Activated CD4-positive, alpha-beta T cell treated with anti-CD3 and anti-CD28 coated beads, Interleukin-2, amount 50 U/mL, for 24 hours (primary cell): ENCODE measurements around the gene UQCC2.

Experiments used
- DNase-seq, 2 donors: peaks; one replicate each; pipeline ENCODE4 v3.0.0-alpha.2; 2020; ENCODE audit warnings: low read depth in 1 of 2, low spot score in 1 of 2

Gene UQCC2

GRCh38 chr6:33711140-33712129 is at the start of gene UQCC2:
Gene UQCC2 (minus strand): TSS chr6:33711700. CDS start chr6:33711686, 14 bp downstream.
- peak; percentile 95 to 96 for DNase-seq

DNA sequence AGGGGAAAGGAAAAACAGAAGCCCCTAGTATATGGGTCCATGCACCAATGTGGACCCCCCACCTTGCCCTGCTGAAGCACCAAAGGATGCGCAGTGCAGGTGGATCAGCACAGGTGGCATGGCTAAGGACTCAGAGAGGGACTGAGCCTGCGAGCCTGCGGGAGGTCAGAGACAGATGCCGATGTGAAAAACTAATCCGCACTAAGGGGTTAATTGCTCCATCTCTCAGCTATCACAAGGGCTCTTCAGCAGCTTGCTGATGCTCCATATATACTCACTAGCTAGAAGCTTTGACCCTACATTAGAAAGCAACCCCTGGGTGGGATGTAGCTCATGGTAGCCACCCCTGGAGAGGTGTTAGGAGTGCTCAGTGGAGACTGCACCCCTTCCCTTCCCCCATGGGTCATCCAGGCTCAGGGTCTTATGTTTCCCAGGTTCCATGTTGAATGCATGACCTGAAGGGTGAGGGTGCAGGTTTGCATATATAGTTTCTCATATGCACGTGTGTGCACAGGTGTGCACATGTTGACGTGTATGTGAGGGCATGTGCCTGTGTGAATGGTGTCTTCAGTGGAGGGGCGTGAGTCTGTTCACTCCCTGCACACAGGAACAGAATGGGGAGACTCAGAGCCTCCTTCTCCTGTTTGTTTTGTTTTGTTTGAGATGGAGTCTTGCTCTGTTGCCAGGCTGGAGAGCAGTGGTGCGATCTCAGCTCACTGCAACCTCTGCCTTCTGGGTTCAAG is 48.6 kb upstream of the UQCC2 start:
- no peak for DNase-seq

DNA sequence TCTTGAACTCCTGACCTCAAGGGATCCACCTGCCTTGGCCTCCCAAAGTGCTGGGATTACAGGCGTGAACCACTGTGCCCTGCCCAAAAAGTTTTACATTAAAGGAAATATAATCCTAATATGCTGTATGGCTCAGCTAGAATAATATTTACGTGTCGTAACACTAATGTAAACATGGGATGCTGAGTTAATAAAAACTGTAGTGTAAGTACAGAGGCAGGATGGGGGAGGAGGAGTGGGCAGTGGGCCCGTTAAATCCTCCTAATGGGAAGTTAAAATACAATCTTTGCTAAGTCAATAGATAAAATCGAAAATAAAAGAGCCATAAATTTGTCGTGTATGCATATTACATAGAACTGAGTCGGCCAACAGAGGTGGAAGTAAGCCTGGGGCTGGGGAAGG is 47.3 kb upstream of the UQCC2 start:
- DNase-seq, result no peak

DNA sequence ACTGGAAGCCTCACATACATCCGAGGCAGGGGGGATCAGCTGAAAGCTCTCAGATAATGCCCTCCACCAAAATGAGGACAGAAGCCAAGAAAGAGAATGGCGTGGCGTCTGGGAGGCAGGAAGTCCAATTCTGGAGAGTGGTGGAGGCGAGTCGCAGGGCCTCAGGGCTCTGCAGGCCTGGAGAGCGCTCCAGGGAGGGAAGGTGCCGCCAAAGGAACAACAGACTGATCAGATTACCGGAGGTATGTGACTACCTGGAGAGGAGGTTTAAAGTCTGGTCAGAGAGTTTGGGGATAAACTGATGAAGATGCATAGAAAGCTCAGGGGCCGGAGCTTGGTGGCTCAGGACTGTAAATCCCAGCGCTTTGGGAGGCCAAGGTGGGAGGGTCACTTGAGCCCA is 46.4 kb upstream of the UQCC2 start:
- no peak for DNase-seq

DNA sequence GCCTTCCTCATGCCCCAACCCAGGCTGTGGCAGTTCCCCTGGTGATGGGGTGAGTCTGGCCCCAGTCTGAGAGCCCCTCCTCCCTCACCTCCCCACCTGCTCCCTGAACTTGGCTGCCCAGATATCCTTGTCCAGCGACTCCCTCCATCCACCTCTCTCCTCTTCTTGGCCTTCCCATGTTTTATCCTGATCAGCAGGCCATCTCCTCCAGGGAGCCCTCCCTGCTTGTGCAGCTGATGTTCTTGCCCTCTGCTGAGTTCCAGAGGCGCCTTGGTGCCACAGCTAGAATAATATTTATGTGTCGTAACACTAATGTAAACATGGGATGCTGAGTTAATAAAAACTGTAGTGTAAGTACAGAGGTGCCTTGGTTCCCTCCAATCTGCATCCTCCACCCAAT is 45.6 kb upstream of the UQCC2 start:
- no peak for DNase-seq

GRCh38 chr6:33756211-33756954 is 44.9 kb upstream of the UQCC2 start:
- no peak for DNase-seq

DNA sequence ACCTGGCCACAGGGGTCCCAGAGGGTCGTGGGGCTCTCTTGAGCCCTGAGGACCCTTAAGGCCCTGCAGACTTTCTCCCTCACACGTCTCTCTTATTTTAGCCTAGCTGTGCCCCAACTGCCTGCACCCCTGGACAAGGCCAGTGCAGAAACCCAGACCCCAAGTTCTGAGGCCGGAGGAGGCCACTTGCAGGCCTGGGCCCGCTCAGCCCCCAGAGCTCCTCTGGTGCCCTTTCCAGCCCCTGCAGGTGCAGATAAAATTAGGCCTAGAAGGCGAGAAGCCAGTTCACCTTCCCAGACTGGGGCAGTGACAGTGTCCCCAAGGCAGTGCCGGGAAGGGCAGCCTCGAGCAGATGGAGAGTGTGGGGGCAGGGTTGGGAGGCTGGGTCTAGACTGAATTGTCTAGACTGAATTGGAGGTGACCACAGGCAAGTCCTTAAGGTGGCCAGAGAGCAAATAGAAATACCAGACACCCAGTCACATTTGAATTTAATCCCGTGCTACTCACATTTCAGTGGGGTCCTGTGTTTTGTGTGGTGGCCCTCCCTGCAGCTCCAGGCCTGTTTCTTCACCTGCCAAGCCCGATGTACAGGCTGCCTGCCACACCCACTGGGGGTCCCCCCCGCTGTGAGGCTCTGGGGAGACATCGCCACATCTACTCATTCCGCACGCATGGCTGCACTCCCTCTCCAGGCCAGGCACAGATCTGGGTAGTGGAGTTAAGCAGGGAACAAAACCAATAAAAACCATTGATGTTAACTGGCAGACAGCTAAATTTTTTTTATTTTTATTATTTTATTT is 43.8 kb upstream of the UQCC2 start:
- DNase-seq, result no peak

DNA sequence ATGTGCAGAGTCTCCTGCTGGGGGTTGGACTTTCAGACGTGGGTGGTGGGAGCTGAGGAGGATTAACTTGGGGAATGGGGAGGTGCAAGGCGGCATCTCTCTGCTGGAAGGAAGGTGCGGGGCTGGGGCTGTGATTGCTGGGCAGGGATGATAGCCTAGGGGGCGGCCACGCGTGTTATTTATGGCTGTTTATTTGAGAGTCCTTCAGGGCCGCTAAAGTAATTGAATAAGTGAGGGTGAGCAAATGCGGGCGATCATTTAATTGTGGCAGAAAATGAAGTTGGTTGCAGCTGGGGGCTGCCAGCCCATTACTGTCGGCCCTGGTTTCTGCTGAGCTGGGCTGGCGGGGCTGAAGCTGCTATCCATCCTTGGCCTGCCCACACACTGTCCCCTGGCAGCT is 42.7 kb upstream of the UQCC2 start:
- DNase-seq, result no peak

GRCh38 chr6:33752646-33753015 is 41.1 kb upstream of the UQCC2 start:
- no peak for DNase-seq

DNA sequence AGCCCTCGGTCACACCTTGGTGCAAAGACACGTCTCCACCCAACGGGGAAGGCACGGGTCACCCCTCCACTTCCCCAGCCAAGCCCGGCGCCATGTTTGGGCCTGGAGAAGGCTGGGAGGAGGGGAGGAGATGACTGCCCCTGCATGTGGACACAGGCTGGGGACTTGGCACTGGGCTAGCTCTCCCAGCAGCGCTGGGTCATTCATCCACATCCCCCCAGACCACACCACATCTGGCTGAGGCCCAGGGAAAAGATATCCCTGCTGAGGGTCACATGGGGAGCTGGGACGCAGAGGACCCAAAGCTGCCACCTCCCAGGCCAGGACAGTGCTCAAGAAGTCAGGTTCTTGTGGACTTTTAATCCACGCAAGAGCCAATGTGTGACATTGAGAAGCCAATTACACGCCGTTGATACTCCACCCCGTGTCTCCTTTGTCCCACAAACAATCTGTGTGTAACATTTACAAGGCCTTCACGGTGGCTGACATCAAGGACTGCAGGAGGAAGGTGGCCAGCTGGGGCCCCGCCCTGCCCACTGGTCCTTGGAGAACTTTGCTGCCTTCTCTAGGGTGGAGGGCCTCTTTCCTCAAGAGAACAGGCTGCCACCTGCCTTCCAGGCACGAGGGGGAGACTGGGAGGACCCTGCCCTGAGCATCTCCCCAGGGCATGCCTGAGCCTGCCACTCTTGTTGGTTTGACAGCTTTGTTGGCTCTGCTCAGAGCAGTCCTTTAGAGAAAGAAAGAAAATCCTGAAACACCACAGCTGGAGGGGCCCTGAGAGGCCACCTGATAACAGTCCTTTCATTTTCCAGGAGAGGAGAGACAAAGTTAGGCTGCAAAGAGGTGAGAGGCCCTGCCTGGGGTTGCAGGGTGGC is 40.5 kb upstream of the UQCC2 start:
- DNase-seq, result no peak

DNA sequence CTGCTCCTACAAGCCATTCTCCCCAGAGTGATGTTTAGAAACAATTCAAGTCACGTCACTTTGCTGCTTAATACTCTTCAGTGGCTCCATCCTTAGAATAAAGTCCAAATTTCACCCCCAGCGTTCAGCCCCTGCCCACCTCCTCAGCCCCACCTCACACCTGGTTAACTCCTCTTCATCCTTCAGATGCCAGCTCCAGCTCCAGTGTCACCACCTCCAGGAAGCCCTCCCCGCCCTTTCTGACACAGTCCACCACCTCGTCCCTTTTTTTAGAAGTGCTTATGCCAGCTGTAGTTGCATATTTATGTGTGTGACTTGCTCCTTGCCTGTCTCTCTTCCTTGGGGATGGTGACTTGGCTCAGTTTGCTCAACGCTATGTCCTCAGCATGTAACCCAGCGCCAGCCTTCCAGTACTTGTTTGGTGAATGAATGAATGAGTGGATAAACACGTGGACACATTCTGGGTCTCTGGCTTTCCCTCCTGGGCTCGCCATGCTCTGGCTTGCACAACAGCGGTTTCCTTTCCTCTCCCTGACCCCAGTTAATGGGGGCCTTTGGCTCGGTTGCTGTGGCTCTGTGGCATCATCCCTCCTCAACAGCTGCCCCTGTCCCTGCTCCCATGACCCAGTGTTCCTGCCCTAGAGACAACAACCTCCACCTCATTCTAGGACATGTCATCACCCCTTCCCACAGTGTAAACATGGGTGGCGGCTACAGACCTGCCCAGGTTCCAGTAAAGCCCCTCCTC is 38.9 kb upstream of the UQCC2 start:
- DNase-seq, result no peak

GRCh38 chr6:33749401-33749800 is 37.9 kb upstream of the UQCC2 start:
- no peak for DNase-seq

DNA sequence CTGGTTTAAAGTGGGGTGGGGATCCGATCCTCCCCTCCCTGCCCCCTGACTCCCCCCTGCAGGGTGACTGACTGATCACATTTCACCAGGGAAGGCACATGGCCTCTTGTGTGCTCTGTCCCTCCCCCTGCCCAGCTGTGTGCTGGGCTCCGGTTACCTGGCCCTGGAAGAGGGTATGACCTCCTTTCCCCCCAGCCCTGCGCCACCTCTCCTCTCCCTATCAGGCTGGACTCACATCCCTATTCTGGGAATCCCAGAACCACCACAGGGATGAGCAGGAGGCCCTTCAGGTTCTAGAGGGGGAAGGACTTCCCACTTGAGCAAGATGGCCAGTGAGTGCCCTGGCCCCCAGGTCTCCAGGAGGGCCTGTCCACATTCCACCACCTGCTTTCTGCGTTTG is 37.3 kb upstream of the UQCC2 start:
- DNase-seq, result no peak

GRCh38 chr6:33747823-33748222 is 36.3 kb upstream of the UQCC2 start:
- no peak for DNase-seq

GRCh38 chr6:33746651-33747100 is 35.2 kb upstream of the UQCC2 start, which contains the start of gene IP6K3:
Gene IP6K3 (minus strand): TSS chr6:33746905. CDS start chr6:33735476, 11,429 bp downstream.
- no peak for DNase-seq

- DNase-seq, result no peak
These were observed 34.6 kb upstream of the UQCC2 start for GRCh38 chr6:33746036-33746600.

DNA sequence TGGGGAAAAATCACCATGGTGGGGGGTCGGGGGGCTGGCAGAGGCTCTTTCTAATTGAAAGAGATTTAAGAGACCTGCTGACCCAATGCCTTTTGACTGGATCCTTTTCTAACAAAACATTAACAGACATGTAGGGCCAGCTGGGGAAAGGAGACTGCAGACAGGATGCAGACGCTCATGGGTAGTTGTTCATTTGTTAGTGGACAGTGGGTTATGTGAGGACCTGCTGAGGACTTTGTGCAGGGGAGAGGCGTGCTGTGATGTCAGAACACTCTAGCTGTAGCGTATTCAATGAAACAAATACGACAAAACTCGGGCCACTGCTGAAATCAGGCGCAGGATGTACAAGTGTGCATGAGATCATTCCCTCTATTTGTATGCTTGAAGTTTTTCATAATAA is 34.0 kb upstream of the UQCC2 start:
- no peak for DNase-seq

GRCh38 chr6:33744895-33745546 is 33.5 kb upstream of the UQCC2 start:
- DNase-seq, result no peak
